Activated CD4-positive, alpha-beta memory T cell treated with anti-CD3 and anti-CD28 coated beads, Interleukin-2, amount 10 ng/mL, durations not matched to agents 7 days and 5 days (primary cell): ENCODE results near the gene ZNF337. TPM values are rescaled to one million over a fixed set of nuclear protein-coding genes. Genes with fewer than 3 reads are reported as not detected.
"Not testable (repeated sequence)": the region's sequence is repeated elsewhere in the genome, so short reads cannot be mapped to it uniquely, and the experiment has no call there.

Experiments
- CTCF ChIA-PET: fragments of 350-600 bp; sonication (Branson Sonifier 250); formaldehyde crosslinking; loops from one replicate; lab custom pipeline; 2021; ENCODE audit warnings: antibody characterized with exemption, inconsistent platforms; lab: Charles Lee
- POLR2A ChIA-PET: fragments of 350-600 bp; sonication (Branson Sonifier 250); formaldehyde crosslinking; loops from one replicate; lab custom pipeline; 2021; ENCODE audit warnings: antibody characterized with exemption; lab: Charles Lee
- DNase-seq: peaks from one replicate; pipeline ENCODE4 v3.0.0-alpha.2; 2020
- H3K27ac Mint-ChIP-seq: one replicate; pipeline ENCODE4 v1.8.0; 2021; ENCODE audit warnings: mild to moderate bottlenecking, mixed read lengths
- H3K27me3 Mint-ChIP-seq: one replicate; pipeline ENCODE4 v1.8.0; 2021; ENCODE audit warnings: mixed read lengths
- H3K36me3 Mint-ChIP-seq: one replicate; pipeline ENCODE4 v1.8.0; 2021; ENCODE audit warnings: low read depth, mixed read lengths
- H3K4me1 Mint-ChIP-seq: one replicate; pipeline ENCODE4 v1.8.0; 2021; ENCODE audit warnings: mixed read lengths
- H3K4me3 Mint-ChIP-seq: one replicate; pipeline ENCODE4 v1.8.0; 2021; ENCODE audit warnings: mild to moderate bottlenecking, mixed read lengths
- H3K9me3 Mint-ChIP-seq: one replicate; pipeline ENCODE4 v1.8.0; 2021; ENCODE audit warnings: mixed read lengths
- total RNA-seq, 2 experiments: library from RNA; stranded (reverse); gene quantifications; one replicate each; pipeline ENCODE4 v1.2.3, GENCODE V29; 2021

The ZNF337 gene
- total RNA-seq, 2 experiments from 2014 or later: 16.6 to 17.1 TPM

DNA sequence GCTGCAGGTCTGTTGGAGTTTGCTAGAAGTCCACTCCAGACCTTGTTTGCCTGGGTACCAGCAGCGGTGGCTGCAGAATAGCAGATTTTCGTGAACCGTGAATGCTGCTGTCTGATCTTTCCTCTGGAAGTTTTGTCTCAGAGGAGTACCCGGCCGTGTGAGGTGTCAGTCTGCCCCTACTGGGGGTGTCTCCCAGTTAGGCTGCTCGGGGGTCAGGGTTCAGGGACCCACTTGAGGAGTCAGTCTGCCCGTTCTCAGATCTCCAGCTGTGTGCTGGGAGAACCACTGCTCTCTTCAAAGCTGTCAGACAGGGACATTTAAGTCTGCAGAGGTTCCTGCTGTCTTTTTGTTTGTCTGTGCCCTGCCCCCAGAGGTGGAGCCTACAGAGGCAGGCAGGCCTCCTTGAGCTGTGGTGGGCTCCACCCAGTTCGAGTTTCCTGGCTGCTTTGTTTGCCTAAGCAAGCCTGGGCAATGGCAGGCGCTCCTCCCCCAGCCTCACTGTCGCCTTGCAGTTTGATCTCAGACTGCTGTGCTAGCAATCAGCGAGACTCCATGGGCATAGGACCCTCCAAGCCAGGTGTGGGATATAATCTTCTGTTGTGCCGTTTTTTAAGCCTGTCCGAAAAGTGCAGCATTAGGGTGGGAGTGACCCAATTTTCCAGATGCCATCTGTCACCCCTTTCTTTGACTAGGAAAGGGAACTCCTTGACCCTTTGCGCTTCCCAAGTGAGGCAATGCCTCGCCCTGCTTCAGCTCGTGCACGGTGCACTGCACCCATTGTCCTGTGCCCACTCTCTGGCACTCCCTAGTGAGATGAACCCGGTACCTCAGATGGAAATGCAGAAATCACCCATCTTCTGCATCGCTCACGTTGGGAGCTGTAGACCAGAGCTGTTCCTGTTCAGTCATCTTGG, 22.5 kb upstream of the ZNF337 start:
- Mint-ChIP-seq H3K36me3 (peaks cover 45% of the 10 kb centered on the region), H3K9me3 (peaks cover 34% of the 10 kb centered on the region), H3K27ac (peak overlapping the region; percentile 81), H3K4me1 (peaks cover 28% of the 10 kb centered on the region), H3K4me3 (peak overlapping the region; percentile 22)
- DNase-seq: peak; percentile 69
- H3K27me3 Mint-ChIP-seq, CTCF ChIA-PET, POLR2A ChIA-PET: not testable (repeated sequence)

DNA sequence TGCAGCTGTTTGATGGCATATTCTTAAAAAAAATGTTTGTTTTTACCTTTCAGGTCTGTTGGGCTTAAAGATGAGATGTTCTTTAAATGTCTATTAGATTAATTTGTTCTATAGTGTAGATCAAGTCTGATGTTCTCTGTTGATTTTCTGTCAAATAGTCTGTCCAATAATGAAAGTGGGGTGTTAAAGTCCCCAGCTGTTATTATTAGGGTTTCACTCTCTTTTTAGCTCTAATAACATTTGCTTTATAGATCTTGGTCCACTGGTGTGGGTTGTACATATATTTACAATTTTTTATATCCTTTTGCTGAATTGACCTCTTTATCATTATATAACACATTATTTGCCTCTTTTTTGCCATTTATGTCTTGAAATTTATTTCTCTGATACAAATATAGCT, 11.0 kb upstream of the ZNF337 start:
- Mint-ChIP-seq H3K4me1 (peaks cover 29% of the 10 kb centered on the region), H3K4me3 (no peak overlapping the region), H3K27ac (no peak overlapping the region), H3K9me3 (peaks cover 29% of the 10 kb centered on the region), H3K27me3 (peaks cover 6% of the 10 kb centered on the region), H3K36me3 (peaks cover 56% of the 10 kb centered on the region)
- CTCF ChIA-PET: no interaction called here
- POLR2A ChIA-PET: no interaction called here
- no peak for DNase-seq

DNA sequence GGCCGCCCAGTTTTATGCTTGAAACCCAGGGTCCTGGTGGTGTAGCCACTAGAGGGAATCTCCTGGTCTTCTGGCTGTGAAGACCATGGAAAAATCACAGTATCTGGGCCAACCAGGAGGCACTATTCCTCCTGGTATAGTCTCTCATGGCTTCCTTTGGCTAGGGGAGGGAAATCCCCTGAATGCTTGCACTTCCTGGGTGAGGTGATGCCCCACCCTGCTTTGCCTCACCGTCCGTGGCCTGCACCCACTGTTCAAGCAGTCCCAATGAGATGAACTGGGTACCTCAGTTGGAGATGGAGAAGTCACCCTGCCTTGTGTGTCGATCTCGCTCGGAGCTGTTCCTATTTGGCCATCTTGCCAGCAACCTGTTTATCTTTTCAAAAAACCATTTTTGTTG, 10.1 kb upstream of the ZNF337 start:
- POLR2A ChIA-PET: no interaction called here
- DNase-seq: peak; percentile 50
- Mint-ChIP-seq H3K4me3 (no peak overlapping the region), H3K36me3 (peaks cover 50% of the 10 kb centered on the region), H3K27ac (peak overlapping the region; percentile 36), H3K4me1 (peaks cover 29% of the 10 kb centered on the region), H3K9me3 (peaks cover 24% of the 10 kb centered on the region), H3K27me3 (peaks cover 6% of the 10 kb centered on the region)
- CTCF ChIA-PET: no interaction called here

DNA sequence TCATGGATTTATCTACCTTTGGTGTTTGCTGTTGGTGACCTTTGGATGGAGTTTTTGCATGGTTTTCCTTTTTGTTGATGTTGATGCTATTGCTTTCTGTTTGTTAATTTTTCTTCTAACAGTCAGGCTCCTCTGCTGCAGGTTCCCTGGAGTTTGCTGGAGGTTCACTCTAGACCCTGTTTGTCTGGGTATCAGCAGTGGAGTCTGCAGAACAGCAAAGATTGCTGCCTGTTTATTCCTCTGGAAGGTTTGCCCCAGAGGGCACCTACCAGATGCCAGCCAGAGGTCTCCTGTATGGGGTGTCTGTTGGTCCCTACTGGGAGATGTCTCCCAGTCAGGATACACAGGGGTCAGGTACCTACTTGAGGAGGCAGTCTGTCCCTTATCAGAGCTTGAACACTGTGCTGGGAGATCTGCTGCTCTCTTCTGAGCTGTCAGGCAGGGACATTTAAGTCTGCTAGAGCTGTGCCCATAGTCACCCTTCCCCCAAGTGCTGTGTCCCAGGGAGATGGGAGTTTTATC, 9.2 kb upstream of the ZNF337 start:
- H3K4me3 Mint-ChIP-seq: no peak overlapping the region
- peaks cover 21% of the 10 kb centered on the region for H3K9me3 Mint-ChIP-seq
- no peak overlapping the region for H3K27ac Mint-ChIP-seq
- DNase-seq: no peak
- POLR2A ChIA-PET: no interaction called here
- H3K36me3 Mint-ChIP-seq: peaks cover 50% of the 10 kb centered on the region
- H3K27me3 Mint-ChIP-seq: peaks cover 6% of the 10 kb centered on the region
- CTCF ChIA-PET: no interaction called here
- H3K4me1 Mint-ChIP-seq: peaks cover 29% of the 10 kb centered on the region

DNA sequence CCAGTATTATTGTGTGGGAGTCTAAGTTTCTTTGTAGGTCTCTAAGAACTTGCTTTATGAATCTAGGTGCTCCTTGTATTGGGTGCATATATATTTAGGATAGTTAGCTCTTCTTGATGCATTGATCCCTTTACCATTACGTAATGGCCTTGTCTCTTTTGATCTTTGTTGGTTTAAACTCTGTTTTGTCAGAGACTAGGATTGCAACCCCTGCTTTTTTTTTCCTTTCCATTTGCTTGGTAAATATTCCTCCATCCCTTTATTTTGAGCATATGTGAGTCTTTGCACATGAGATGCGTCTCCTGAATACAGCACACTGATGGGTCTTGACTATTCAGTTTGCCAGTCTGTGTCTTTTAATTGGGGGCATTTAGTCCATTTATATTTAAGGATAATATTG, 7.7 kb upstream of the ZNF337 start:
- H3K27me3 Mint-ChIP-seq, DNase-seq, H3K27ac Mint-ChIP-seq, H3K4me3 Mint-ChIP-seq, CTCF ChIA-PET, POLR2A ChIA-PET: not testable (repeated sequence)
- Mint-ChIP-seq H3K9me3 (peaks cover 27% of the 10 kb centered on the region), H3K4me1 (peaks cover 29% of the 10 kb centered on the region), H3K36me3 (peaks cover 54% of the 10 kb centered on the region)

DNA sequence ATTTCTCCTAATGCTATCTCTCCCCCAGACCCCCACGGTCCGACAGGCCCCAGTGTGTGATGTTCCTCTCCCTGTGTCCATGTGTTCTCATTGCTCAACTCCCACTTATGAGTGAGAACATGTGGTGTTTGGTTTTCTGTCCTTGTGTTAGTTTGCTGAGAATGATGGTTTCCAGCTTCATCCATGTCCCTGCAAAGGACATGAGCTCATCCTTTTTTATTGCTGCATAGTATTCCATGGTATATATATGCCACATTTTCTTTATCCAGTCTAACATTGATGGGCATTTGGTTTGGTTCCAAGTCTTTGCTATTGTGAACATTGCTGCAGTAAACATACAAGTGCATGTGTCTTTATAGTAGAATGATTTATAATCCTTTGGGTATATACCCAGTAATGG, 4.2 kb upstream of the ZNF337 start:
- DNase-seq, CTCF ChIA-PET, POLR2A ChIA-PET, H3K27me3 Mint-ChIP-seq, H3K27ac Mint-ChIP-seq, H3K4me3 Mint-ChIP-seq: not testable (repeated sequence)
- Mint-ChIP-seq H3K4me1 (peaks cover 16% of the 10 kb centered on the region), H3K36me3 (peaks cover 46% of the 10 kb centered on the region), H3K9me3 (peaks cover 24% of the 10 kb centered on the region)

DNA sequence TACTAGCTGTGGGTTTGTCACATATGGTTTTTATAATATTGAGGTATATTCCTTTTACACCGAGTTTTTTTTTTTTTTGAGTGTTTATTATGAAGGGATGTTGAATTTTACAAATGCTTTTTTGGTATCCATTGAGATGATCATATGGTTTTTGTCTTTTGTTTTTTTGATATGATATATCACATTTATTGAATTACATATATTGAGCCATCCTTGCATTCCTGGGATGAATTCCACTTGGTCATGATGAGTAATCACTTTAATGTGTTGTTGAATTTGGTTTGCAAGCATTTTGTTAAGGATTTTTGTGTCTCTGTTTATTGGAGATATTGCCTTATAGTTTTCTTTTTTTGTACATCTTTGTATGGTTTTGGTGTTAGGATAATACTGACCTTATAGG, 3.3 kb upstream of the ZNF337 start:
- Mint-ChIP-seq H3K4me1 (peaks cover 21% of the 10 kb centered on the region), H3K27me3 (peaks cover 6% of the 10 kb centered on the region), H3K36me3 (peaks cover 41% of the 10 kb centered on the region), H3K4me3 (no peak overlapping the region), H3K27ac (no peak overlapping the region), H3K9me3 (peaks cover 24% of the 10 kb centered on the region)
- ChIA-PET CTCF (no interaction called here), POLR2A (no interaction called here)
- DNase-seq: no peak

DNA sequence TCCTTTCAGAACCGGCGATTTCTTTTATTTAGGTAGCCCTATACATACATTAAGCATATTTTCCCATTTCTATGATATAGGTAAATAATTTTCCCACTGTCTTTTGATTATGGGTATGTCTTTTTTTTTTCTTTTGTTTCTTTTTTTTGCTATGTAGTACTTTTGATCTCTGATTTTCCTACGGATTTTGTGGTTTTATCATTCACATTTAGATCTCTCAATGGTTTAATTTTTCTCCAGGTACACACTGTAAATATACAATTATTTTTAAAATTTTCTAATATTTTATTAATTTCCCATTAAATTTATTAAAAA, 436 bp upstream of the ZNF337 start:
- DNase-seq: no peak
- H3K9me3 Mint-ChIP-seq: peaks cover 14% of the 10 kb centered on the region
- CTCF ChIA-PET: no interaction called here
- peak overlapping the region; percentile 80 for H3K27ac Mint-ChIP-seq
- H3K27me3 Mint-ChIP-seq: no peaks in the 10 kb centered on the region
- H3K4me3 Mint-ChIP-seq: peak overlapping the region; percentile 93
- peaks cover 38% of the 10 kb centered on the region for H3K36me3 Mint-ChIP-seq
- POLR2A ChIA-PET: no interaction called here
- H3K4me1 Mint-ChIP-seq: peaks cover 26% of the 10 kb centered on the region

DNA sequence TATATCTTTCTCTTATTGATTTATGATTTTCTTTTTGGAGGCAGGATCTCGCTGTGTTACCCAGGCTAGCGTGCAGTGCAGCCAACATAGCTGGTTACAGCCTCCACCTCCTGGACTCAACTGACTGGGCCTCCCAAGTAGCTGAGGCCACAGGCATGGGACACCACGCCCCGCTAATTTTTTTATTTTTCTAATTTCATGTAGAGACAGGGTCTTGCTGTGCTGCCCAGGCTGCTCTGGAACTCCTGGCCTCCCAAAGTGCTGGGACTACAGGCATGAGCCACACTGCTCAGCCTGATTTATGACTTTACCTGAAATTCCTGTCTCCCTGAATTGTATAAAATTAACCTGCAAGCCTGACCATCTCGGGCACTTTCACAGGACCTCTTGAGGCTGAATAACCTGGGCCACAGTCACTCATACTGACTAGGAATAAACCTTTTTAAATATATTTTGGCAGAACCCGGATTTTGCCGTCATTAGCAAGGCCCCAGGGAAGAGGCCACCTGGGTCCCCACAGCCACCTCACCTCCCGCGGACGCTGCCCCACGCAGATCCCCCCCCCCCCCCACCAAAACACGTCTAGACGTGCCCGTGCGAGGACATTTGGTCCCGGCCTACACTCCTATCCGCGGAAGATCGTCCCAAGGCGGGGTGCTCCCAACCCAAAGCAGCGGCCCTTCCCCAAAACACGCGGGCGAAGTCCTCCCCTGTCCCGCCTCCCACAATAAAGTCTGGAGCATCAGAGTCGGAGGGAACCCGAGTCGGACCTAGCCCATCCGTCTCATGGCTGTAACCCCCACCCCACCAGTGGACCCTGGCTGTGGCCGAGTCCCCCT, 902 bp downstream of the ZNF337 start:
- no peak for DNase-seq
- Mint-ChIP-seq H3K4me3 (peak overlapping the region; percentile 93), H3K4me1 (peaks cover 29% of the 10 kb centered on the region), H3K27me3 (no peaks in the 10 kb centered on the region), H3K27ac (peak overlapping the region; percentile 80), H3K36me3 (peaks cover 40% of the 10 kb centered on the region), H3K9me3 (peaks cover 12% of the 10 kb centered on the region)
- CTCF ChIA-PET: interaction anchor here (0.6 kb wide), 1 partner anchor 272 kb away, joined by 5 read pairs; no protein-coding TSS in a partner anchor
- POLR2A ChIA-PET: no interaction called here

DNA sequence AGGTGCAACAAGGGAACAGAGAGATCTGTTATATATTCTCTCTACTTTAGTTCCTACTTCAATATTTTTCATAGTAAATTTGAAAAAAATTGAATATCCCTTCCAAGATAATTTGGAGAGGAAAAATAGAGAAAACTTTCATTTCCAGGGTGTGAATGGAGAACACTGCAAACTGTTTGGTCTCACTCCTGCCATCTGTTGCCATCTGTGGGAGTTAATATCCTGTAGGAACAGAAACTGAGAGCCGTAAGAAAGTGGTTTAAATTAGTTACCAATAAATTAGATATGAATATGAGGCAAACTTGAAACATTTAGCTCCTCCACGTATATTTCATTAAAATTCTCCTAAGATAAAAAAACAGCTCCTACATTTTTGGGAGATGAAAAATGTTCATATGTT, 4.2 kb downstream of the ZNF337 start:
- H3K4me3 Mint-ChIP-seq: no peak overlapping the region
- H3K27me3 Mint-ChIP-seq: no peaks in the 10 kb centered on the region
- ChIA-PET POLR2A (no interaction called here), CTCF (no interaction called here)
- peaks cover 19% of the 10 kb centered on the region for H3K4me1 Mint-ChIP-seq
- H3K27ac Mint-ChIP-seq: no peak overlapping the region
- DNase-seq: no peak
- peaks cover 25% of the 10 kb centered on the region for H3K36me3 Mint-ChIP-seq
- H3K9me3 Mint-ChIP-seq: no peaks in the 10 kb centered on the region

DNA sequence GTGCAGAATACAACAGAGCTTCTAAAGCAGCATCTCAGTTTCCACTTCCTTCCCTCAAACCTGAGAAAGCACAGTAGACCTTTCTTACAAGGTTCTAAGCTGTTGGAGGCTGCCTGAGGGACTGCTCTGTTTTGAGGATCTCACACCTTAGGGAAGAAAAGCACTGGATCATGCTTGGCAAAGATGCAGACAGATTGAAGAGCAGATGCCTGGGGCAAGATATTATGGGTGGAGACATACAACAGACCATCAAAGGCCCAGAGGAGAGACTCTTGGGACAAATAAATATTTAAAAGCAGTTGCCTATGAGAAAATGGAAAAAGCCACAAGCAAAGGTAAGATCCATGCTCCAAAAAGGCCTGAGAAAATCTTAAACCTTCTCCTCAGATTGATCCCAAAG, 6.2 kb downstream of the ZNF337 start:
- peaks cover 12% of the 10 kb centered on the region for H3K4me1 Mint-ChIP-seq
- POLR2A ChIA-PET: no interaction called here
- H3K4me3 Mint-ChIP-seq: no peak overlapping the region
- no peak for DNase-seq
- H3K27me3 Mint-ChIP-seq: no peaks in the 10 kb centered on the region
- peaks cover 31% of the 10 kb centered on the region for H3K36me3 Mint-ChIP-seq
- no peaks in the 10 kb centered on the region for H3K9me3 Mint-ChIP-seq
- CTCF ChIA-PET: no interaction called here
- no peak overlapping the region for H3K27ac Mint-ChIP-seq

DNA sequence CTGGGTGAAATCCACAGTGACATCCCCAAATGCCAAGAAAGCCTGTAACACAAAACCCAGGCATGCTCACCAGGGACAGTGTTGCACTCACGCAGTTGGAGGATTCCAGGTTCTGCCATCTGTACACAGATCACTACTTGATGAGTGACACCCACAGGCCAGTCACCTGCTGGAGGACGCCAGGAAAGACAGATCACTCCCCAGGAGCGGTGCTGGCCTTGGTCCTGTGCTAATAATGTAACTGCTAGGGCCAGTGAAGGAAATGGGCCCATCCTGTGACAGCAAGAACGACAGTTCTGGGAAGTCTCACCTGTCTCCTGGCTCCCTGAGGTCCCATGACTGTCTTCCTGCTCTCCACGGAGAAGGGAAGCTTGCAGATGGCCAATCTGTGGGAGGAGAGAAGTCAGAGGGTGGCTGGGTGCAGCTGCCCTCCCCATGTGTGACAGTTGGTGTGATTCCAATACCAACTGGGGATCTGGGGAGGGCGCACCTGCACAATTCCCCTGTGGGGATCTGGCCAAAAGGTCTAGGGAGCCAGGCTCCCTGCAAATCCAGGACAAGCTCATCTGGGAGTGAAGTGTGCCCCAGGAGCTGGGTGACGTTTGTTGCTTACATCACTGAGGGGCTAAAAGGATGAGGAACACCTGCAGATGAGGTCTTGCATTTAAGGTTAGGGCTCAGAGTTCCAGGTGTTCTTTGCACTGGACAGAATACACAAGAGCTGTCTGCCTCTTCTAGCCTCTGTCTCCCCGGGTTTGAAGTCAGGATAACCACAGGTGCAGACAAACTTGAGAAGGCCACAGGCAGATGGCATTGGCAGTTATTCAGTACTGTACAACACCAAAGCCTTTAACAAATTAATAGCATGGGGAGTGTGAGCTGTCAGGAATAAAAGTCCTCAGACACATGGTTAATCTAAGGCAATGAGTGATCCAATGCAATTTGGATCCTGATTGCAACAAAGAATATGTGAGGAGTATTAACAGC, 10.3 kb downstream of the ZNF337 start:
- CTCF ChIA-PET: no interaction called here
- Mint-ChIP-seq H3K4me1 (peaks cover 8% of the 10 kb centered on the region), H3K36me3 (peaks cover 39% of the 10 kb centered on the region), H3K4me3 (no peak overlapping the region), H3K27ac (no peak overlapping the region), H3K9me3 (no peaks in the 10 kb centered on the region), H3K27me3 (no peaks in the 10 kb centered on the region)
- POLR2A ChIA-PET: no interaction called here
- DNase-seq: no peak
